ENCODE results near the gene MYO15A. TPM values are rescaled to one million over a fixed set of nuclear protein-coding genes. Genes with fewer than 3 reads are reported as not detected.
A peak's percentile ranks its signal among the peaks of the same experiment; 100 is the strongest.

The MYO15A gene
- total RNA-seq, 1 donor from 2014 or later = 0.21 TPM

- no peak for DNase-seq
Measured at GRCh38 chr17:18105595-18105994, 3.0 kb upstream of the MYO15A start.

- DNase-seq = no peak
Measured at GRCh38 chr17:18106211-18106610, 2.3 kb upstream of the MYO15A start.

GRCh38 chr17:18107061-18107790 lies 1.3 kb upstream of the MYO15A start:
- no peak for DNase-seq

- no peak for DNase-seq
Measured at GRCh38 chr17:18107971-18108370, 585 bp upstream of the MYO15A start.

GRCh38 chr17:18109935-18110485 lies 1.5 kb downstream of the MYO15A start:
- no peak for DNase-seq

- DNase-seq = no peak
Measured at GRCh38 chr17:18110636-18111145, 2.1 kb downstream of the MYO15A start.

- no peak for DNase-seq
Measured at GRCh38 chr17:18111330-18111971, 2.9 kb downstream of the MYO15A start.

- DNase-seq = no peak
Measured at GRCh38 chr17:18115517-18115916, 7.0 kb downstream of the MYO15A start.

GRCh38 chr17:18116078-18116477 lies 7.5 kb downstream of the MYO15A start:
- DNase-seq = no peak

- no peak for DNase-seq
Measured at GRCh38 chr17:18117533-18117932, 9.0 kb downstream of the MYO15A start.

GRCh38 chr17:18117982-18118975 lies 9.7 kb downstream of the MYO15A start:
- peak; percentile 32 for DNase-seq

- DNase-seq = no peak
Measured at GRCh38 chr17:18119166-18119745, 10.7 kb downstream of the MYO15A start.

GRCh38 chr17:18119938-18120337 lies 11.4 kb downstream of the MYO15A start:
- no peak for DNase-seq

- DNase-seq = no peak
Measured at GRCh38 chr17:18120461-18121017, 12.0 kb downstream of the MYO15A start.

GRCh38 chr17:18121144-18121910 lies 12.8 kb downstream of the MYO15A start:
- DNase-seq = no peak

GRCh38 chr17:18122990-18123753 lies 14.6 kb downstream of the MYO15A start:
- DNase-seq = peak; percentile 42

GRCh38 chr17:18124345-18125126 lies 16.0 kb downstream of the MYO15A start:
- no peak for DNase-seq

GRCh38 chr17:18129041-18129502 lies 20.5 kb downstream of the MYO15A start:
- DNase-seq = no peak

- DNase-seq = no peak
Measured at GRCh38 chr17:18132711-18133110, 24.2 kb downstream of the MYO15A start.
